Breast epithelium (tissue), 3 donors: ENCODE data around the gene CCSAP.

Experiments used
- CTCF ChIP-seq, 3 donors: fragments of 450-650 bp; IDR thresholded peaks; one replicate each; pipeline ENCODE4 v1.5.1; 2016 to 2017; ENCODE audit warnings: antibody characterized with exemption in 3 of 3, mild to moderate bottlenecking in 3 of 3, moderate library complexity in 3 of 3
- POLR2A ChIP-seq: fragments of 450-650 bp; IDR thresholded peaks from one replicate; pipeline ENCODE4 v1.6.1; 2016; ENCODE audit warnings: antibody characterized with exemption, mild to moderate bottlenecking, moderate library complexity

- no peak for TF ChIP-seq CTCF (IDR thresholded peaks at IDR 0.05)
- TF ChIP-seq POLR2A, result no peak
These were observed 57.4 kb downstream of the CCSAP start for GRCh38 chr1:229285440-229285839.
